ENCODE results near the gene PTPRT. TPM values are rescaled to one million over a fixed set of nuclear protein-coding genes. Genes with fewer than 3 reads are reported as not detected.

PTPRT gene
- total RNA-seq, 1 experiment from 2014 or later: not detected

GRCh38 chr20:42742926-42743325, 446.8 kb downstream of the PTPRT start:
- TF ChIP-seq POLR2AphosphoS5 (IDR thresholded peaks at IDR 0.05; ENCODE audit: low read depth, low read length) (no peak), SIN3A (IDR thresholded peaks at IDR 0.05; ENCODE audit: low read depth) (no peak), EZH2phosphoT487 (IDR thresholded peaks at IDR 0.05; ENCODE audit: borderline replicate concordance) (no peak), TCF7L2 (IDR thresholded peaks at IDR 0.05; ENCODE audit: borderline replicate concordance, extremely low read depth, insufficient read depth, insufficient read length) (no peak), ZFX (IDR thresholded peaks at IDR 0.05) (no peak)
- ChIA-PET CTCF (no interaction called here), POLR2A (no interaction called here), RAD21 (ENCODE audit: low non-redundant PET in 1 of 2, low total read pairs in 2 of 2, uncharacterized antibody in 2 of 2, unreplicated experiment in 2 of 2) (no interaction called here)
- no peak overlapping the region for H3K4me2 ChIP-seq (ENCODE audit: low read length)
- H3K4me1 ChIP-seq (ENCODE audit: control insufficient read depth in 1 of 2, insufficient read depth in 2 of 2, low read length in 2 of 2): no peaks in the 10 kb centered on the region
- H3K36me3 ChIP-seq (ENCODE audit: control insufficient read depth in 1 of 2, insufficient read depth in 2 of 2, low read length in 2 of 2): no peaks in the 10 kb centered on the region
- H3K9me2 ChIP-seq (ENCODE audit: insufficient read depth): no peaks in the 10 kb centered on the region
- no peak overlapping the region for H3K4me3 ChIP-seq (replicated peaks in 1 of 2; ENCODE audit: low read depth in 1 of 2, low read length in 2 of 2)
- no peak overlapping the region for H2AFZ ChIP-seq (ENCODE audit: low read depth, low read length, poor library complexity, severe bottlenecking)
- no peaks in the 10 kb centered on the region for H4K20me1 ChIP-seq (ENCODE audit: insufficient read depth)
- no TSS peak for BruUV-seq (replicated peaks)
- H3K27ac ChIP-seq (ENCODE audit: low read depth, low read length): no peak overlapping the region
- H3K9ac ChIP-seq (ENCODE audit: low read length): no peak overlapping the region
- H3K79me2 ChIP-seq (ENCODE audit: insufficient read depth, low read length): no peaks in the 10 kb centered on the region
- intact Hi-C loops (cut with micrococcal nuclease): no loop called here
- DNase-seq (ENCODE audit: low read depth, low spot score) (no peak), ATAC-seq (no peak)
- H3K9me3 ChIP-seq (ENCODE audit: control insufficient read depth in 1 of 2, insufficient read depth in 1 of 2, low read depth in 1 of 2, low read length in 2 of 2): peaks cover 6 to 36% of the 10 kb centered on the region in 2 experiments; a peak in 2 of 4 replicates
- no peaks in the 10 kb centered on the region for H3K27me3 ChIP-seq (ENCODE audit: insufficient read depth, low read length)

DNA sequence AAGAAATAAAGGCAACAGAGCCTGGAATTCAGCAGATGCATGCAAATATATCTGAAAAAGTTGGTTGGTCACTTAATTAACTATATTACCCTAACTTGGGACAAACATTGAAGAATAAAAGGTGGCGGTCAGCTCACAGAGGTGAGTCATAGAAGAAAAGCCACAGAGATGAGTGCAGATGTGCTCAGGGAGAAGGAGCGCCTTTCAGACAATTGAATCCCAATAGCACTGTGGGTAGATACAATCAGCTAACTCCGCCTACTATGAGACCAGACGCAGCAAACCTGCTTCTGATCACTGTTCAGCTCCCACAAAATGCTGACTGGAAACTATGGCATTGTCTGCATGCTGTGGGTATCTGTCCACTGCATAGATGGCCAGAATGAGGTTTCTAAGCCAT, 447.8 kb downstream of the PTPRT start:
- no peaks in the 10 kb centered on the region for H4K20me1 ChIP-seq (ENCODE audit: insufficient read depth)
- POLR2A ChIA-PET: no interaction called here
- H3K27ac ChIP-seq (ENCODE audit: low read depth, low read length): no peak overlapping the region
- no peak overlapping the region for H3K4me3 ChIP-seq (replicated peaks in 1 of 2; ENCODE audit: low read depth in 1 of 2, low read length in 2 of 2)
- H3K9me2 ChIP-seq (ENCODE audit: insufficient read depth): no peaks in the 10 kb centered on the region
- no TSS peak for BruUV-seq (replicated peaks)
- no peak for ATAC-seq
- CTCF ChIA-PET: no interaction called here
- H3K4me1 ChIP-seq (ENCODE audit: control insufficient read depth in 1 of 2, insufficient read depth in 2 of 2, low read length in 2 of 2): no peaks in the 10 kb centered on the region
- RAD21 ChIA-PET (ENCODE audit: low non-redundant PET in 1 of 2, low total read pairs in 2 of 2, uncharacterized antibody in 2 of 2, unreplicated experiment in 2 of 2): no interaction called here
- intact Hi-C loops (cut with micrococcal nuclease): no loop called here
- H3K9ac ChIP-seq (ENCODE audit: low read length): no peak overlapping the region
- TF ChIP-seq CTCF (IDR thresholded peaks at IDR 0.05 in 2 of 3, conservative IDR thresholded peaks at IDR 0.05 in 1 of 3; ENCODE audit: borderline replicate concordance in 1 of 3, insufficient read depth in 1 of 3, low read depth in 2 of 3, low read length in 2 of 3) (no peak), TCF7L2 (IDR thresholded peaks at IDR 0.05; ENCODE audit: borderline replicate concordance, extremely low read depth, insufficient read depth, insufficient read length) (no peak), ATF3 (IDR thresholded peaks at IDR 0.05) (no peak), SP1 (IDR thresholded peaks at IDR 0.05; ENCODE audit: low read depth) (no peak), JUND (IDR thresholded peaks at IDR 0.05) (no peak), EZH2 (IDR thresholded peaks at IDR 0.05) (no peak), FOSL1 (IDR thresholded peaks at IDR 0.05; ENCODE audit: low read depth) (no peak), ELF1 (IDR thresholded peaks at IDR 0.05; ENCODE audit: borderline replicate concordance, low read depth) (no peak), SRF (IDR thresholded peaks at IDR 0.05; ENCODE audit: low read depth) (no peak), CBX3 (IDR thresholded peaks at IDR 0.05; ENCODE audit: low read depth) (no peak), EZH2phosphoT487 (IDR thresholded peaks at IDR 0.05; ENCODE audit: borderline replicate concordance) (no peak), YY1 (IDR thresholded peaks at IDR 0.05; ENCODE audit: extremely low read depth, insufficient replicate concordance, low read depth, low read length) (no peak), RAD21 (IDR thresholded peaks at IDR 0.05; ENCODE audit: low read depth) (no peak), POLR2A (IDR thresholded peaks at IDR 0.05; ENCODE audit: borderline replicate concordance, extremely low read depth, insufficient read depth, insufficient read length) (no peak)
- TF ChIP-seq, protein P1, sequence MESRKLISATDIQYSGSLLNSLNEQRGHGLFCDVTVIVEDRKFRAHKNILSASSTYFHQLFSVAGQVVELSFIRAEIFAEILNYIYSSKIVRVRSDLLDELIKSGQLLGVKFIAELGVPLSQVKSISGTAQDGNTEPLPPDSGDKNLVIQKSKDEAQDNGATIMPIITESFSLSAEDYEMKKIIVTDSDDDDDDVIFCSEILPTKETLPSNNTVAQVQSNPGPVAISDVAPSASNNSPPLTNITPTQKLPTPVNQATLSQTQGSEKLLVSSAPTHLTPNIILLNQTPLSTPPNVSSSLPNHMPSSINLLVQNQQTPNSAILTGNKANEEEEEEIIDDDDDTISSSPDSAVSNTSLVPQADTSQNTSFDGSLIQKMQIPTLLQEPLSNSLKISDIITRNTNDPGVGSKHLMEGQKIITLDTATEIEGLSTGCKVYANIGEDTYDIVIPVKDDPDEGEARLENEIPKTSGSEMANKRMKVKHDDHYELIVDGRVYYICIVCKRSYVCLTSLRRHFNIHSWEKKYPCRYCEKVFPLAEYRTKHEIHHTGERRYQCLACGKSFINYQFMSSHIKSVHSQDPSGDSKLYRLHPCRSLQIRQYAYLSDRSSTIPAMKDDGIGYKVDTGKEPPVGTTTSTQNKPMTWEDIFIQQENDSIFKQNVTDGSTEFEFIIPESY (IDR thresholded peaks at IDR 0.05; ENCODE audit: extremely low read depth, insufficient replicate concordance, low read length): no peak
- H3K9me3 ChIP-seq (ENCODE audit: control insufficient read depth in 1 of 2, insufficient read depth in 1 of 2, low read depth in 1 of 2, low read length in 2 of 2): peaks cover 6 to 36% of the 10 kb centered on the region in 2 experiments; a peak in 2 of 4 replicates
- H3K36me3 ChIP-seq (ENCODE audit: control insufficient read depth in 1 of 2, insufficient read depth in 2 of 2, low read length in 2 of 2): no peaks in the 10 kb centered on the region
- H3K79me2 ChIP-seq (ENCODE audit: insufficient read depth, low read length): no peaks in the 10 kb centered on the region
- no peak overlapping the region for H3K4me2 ChIP-seq (ENCODE audit: low read length)
- H2AFZ ChIP-seq (ENCODE audit: low read depth, low read length, poor library complexity, severe bottlenecking): no peak overlapping the region
- H3K27me3 ChIP-seq (ENCODE audit: insufficient read depth, low read length): no peaks in the 10 kb centered on the region
- DNase-seq (ENCODE audit: low read depth, low spot score): no peak

All from HCT116 (cell line).